HEK293 (cell line): ENCODE measurements around the gene TIMM10B.

Experiments
- BCL11B ChIP-seq: fragments of 450-650 bp; formaldehyde crosslinking; IDR thresholded peaks from 2 replicates; pipeline ENCODE4 v1.5.1; 2016; ENCODE audit warnings: low read depth, missing biosample characterization, missing genetic modification characterization
- HOXD13 ChIP-seq: sonication (generic); formaldehyde crosslinking; IDR thresholded peaks from 2 replicates; pipeline ENCODE4 v1.8.0; 2022; ENCODE audit warnings: missing genetic modification reagents, borderline replicate concordance
- MEIS1 ChIP-seq: sonication (generic); formaldehyde crosslinking; IDR thresholded peaks from 2 replicates; pipeline ENCODE4 v1.8.1; 2022; ENCODE audit warnings: missing genetic modification reagents, mild to moderate bottlenecking, borderline replicate concordance
- REST ChIP-seq: fragments of 450-650 bp; formaldehyde crosslinking; IDR thresholded peaks from 2 replicates; pipeline ENCODE4 v1.5.1; 2016; ENCODE audit warnings: missing biosample characterization, missing genetic modification characterization
- YY2 ChIP-seq: fragments of 450-650 bp; formaldehyde crosslinking; IDR thresholded peaks from 2 replicates; pipeline ENCODE4 v1.5.1; 2016; ENCODE audit warnings: missing biosample characterization, missing genetic modification characterization
- ZBTB17 ChIP-seq: fragments of 450-650 bp; formaldehyde crosslinking; IDR thresholded peaks from 2 replicates; pipeline ENCODE4 v1.5.1; 2016; ENCODE audit warnings: missing biosample characterization, missing genetic modification characterization
- ZBTB20 ChIP-seq: fragments of 450-650 bp; formaldehyde crosslinking; IDR thresholded peaks from 2 replicates; pipeline ENCODE4 v1.5.1; 2016; ENCODE audit warnings: missing biosample characterization, missing genetic modification characterization
- ZBTB21 ChIP-seq: fragments of 450-650 bp; formaldehyde crosslinking; IDR thresholded peaks from 2 replicates; pipeline ENCODE4 v1.5.1; 2017; ENCODE audit warnings: missing biosample characterization, missing genetic modification characterization
- ZBTB26 ChIP-seq: fragments of 450-650 bp; formaldehyde crosslinking; optimal IDR thresholded peaks from 2 replicates; pipeline ENCODE3; 2016; ENCODE audit warnings: missing biosample characterization, mild to moderate bottlenecking, missing genetic modification characterization
- ZEB2 ChIP-seq: fragments of 450-650 bp; formaldehyde crosslinking; IDR thresholded peaks from 2 replicates; pipeline ENCODE4 v1.5.1; 2016; ENCODE audit warnings: missing biosample characterization, missing genetic modification characterization
- ZFHX2 ChIP-seq: fragments of 450-650 bp; formaldehyde crosslinking; conservative IDR thresholded peaks from 2 replicates; pipeline ENCODE4 v1.5.1; 2016; ENCODE audit warnings: missing biosample characterization, missing genetic modification characterization
- ZFP3 ChIP-seq: fragments of 450-650 bp; formaldehyde crosslinking; IDR thresholded peaks from 2 replicates; pipeline ENCODE4 v1.5.1; 2016; ENCODE audit warnings: low read depth, missing biosample characterization, missing genetic modification characterization
- ZFP37 ChIP-seq: fragments of 450-650 bp; formaldehyde crosslinking; IDR thresholded peaks from 2 replicates; pipeline ENCODE4 v1.5.1; 2016; ENCODE audit warnings: missing biosample characterization, missing genetic modification characterization
- ZIC2 ChIP-seq: fragments of 450-650 bp; formaldehyde crosslinking; IDR thresholded peaks from 2 replicates; pipeline ENCODE4 v1.5.1; 2016; ENCODE audit warnings: missing biosample characterization, missing genetic modification characterization
- ZNF157 ChIP-seq: fragments of 450-650 bp; formaldehyde crosslinking; IDR thresholded peaks from 2 replicates; pipeline ENCODE4 v1.5.1; 2016; ENCODE audit warnings: missing biosample characterization, missing genetic modification characterization
- ZNF18 ChIP-seq: fragments of 450-650 bp; formaldehyde crosslinking; IDR thresholded peaks from 2 replicates; pipeline ENCODE4 v1.5.1; 2016; ENCODE audit warnings: missing biosample characterization, missing genetic modification characterization
- ZNF274 ChIP-seq, 2 experiments: fragments of 200-500 bp in 1 of 2; fragments of 450-650 bp in 1 of 2; sonication (Bioruptor generic) in 1 of 2; formaldehyde crosslinking in 1 of 2; IDR thresholded peaks; 2 replicates each; pipeline versions ENCODE4 v1.5.1 to v1.6.1; 2014 to 2016; ENCODE audit warnings: borderline replicate concordance in 1 of 2, inconsistent platforms in 1 of 2, low read length in 1 of 2, missing biosample characterization in 1 of 2, missing genetic modification characterization in 1 of 2
- ZNF280C ChIP-seq: fragments of 450-650 bp; formaldehyde crosslinking; IDR thresholded peaks from 2 replicates; pipeline ENCODE4 v1.5.1; 2016; ENCODE audit warnings: missing biosample characterization, missing genetic modification characterization
- ZNF292 ChIP-seq: fragments of 450-650 bp; formaldehyde crosslinking; IDR thresholded peaks from 2 replicates; pipeline ENCODE4 v1.5.1; 2016; ENCODE audit warnings: low read depth, missing biosample characterization, missing genetic modification characterization, borderline replicate concordance
- ZNF433 ChIP-seq: fragments of 450-650 bp; formaldehyde crosslinking; IDR thresholded peaks from 2 replicates; pipeline ENCODE4 v1.5.1; 2016; ENCODE audit warnings: missing biosample characterization, missing genetic modification characterization, low read depth
- ZNF488 ChIP-seq: fragments of 450-650 bp; formaldehyde crosslinking; IDR thresholded peaks from 2 replicates; pipeline ENCODE4 v1.5.1; 2016; ENCODE audit warnings: missing biosample characterization, missing genetic modification characterization
- ZNF501 ChIP-seq: fragments of 450-650 bp; formaldehyde crosslinking; IDR thresholded peaks from 2 replicates; pipeline ENCODE4 v1.5.1; 2016; ENCODE audit warnings: missing biosample characterization, missing genetic modification characterization
- ZNF600 ChIP-seq: fragments of 450-650 bp; formaldehyde crosslinking; IDR thresholded peaks from 2 replicates; pipeline ENCODE4 v1.5.1; 2016; ENCODE audit warnings: missing biosample characterization, missing genetic modification characterization
- ZNF621 ChIP-seq: fragments of 450-650 bp; formaldehyde crosslinking; IDR thresholded peaks from 2 replicates; pipeline ENCODE4 v1.5.1; 2017; ENCODE audit warnings: missing biosample characterization, missing genetic modification characterization
- ZNF654 ChIP-seq: fragments of 450-650 bp; formaldehyde crosslinking; IDR thresholded peaks from 2 replicates; pipeline ENCODE4 v1.5.1; 2016; ENCODE audit warnings: low read depth, missing biosample characterization, missing genetic modification characterization
- ZNF777 ChIP-seq: fragments of 450-650 bp; formaldehyde crosslinking; IDR thresholded peaks from 2 replicates; pipeline ENCODE4 v1.5.1; 2017; ENCODE audit warnings: missing biosample characterization, missing genetic modification characterization, borderline replicate concordance
- ZNF791 ChIP-seq: fragments of 450-650 bp; formaldehyde crosslinking; IDR thresholded peaks from 2 replicates; pipeline ENCODE4 v1.5.1; 2016; ENCODE audit warnings: missing biosample characterization, missing genetic modification characterization
- ZNF792 ChIP-seq: fragments of 450-650 bp; formaldehyde crosslinking; IDR thresholded peaks from 2 replicates; pipeline ENCODE4 v1.5.1; 2016; ENCODE audit warnings: missing biosample characterization, missing genetic modification characterization
- TF ChIP-seq, protein P1 (sequence below): fragments of 450-650 bp; formaldehyde crosslinking; IDR thresholded peaks from 2 replicates; pipeline ENCODE4 v1.5.1; 2016; ENCODE audit warnings: missing biosample characterization, missing genetic modification characterization

The TIMM10B gene

GRCh38 chr11:6481012-6481923 lies at the start of gene TIMM10B, which contains the start of gene ARFIP2 (continued):
- TF ChIP-seq ZNF292 (tag by site-specific recombination), result no peak
- TF ChIP-seq ZIC2 (tag by site-specific recombination), result no peak; the same call in 1 of the 2 replicates
- no peak for TF ChIP-seq YY2 (tag by site-specific recombination)
- no peak for TF ChIP-seq ZNF791 (tag by site-specific recombination)
- no peak for TF ChIP-seq ZNF280C
- no peak for TF ChIP-seq ZNF654 (tag by site-specific recombination)
- TF ChIP-seq MEIS1 (CRISPR knock-in tag), result no peak
- TF ChIP-seq ZBTB26 (tag by site-specific recombination), result peak; percentile 41
- peak; percentile 93 for TF ChIP-seq ZBTB21 (tag by site-specific recombination)
- no peak for TF ChIP-seq ZFP37 (tag by site-specific recombination)
- TF ChIP-seq ZNF621 (tag by site-specific recombination), result no peak
- peak; percentile 21; the same call in 1 of the 2 replicates for TF ChIP-seq ZBTB20 (tag by site-specific recombination)
- TF ChIP-seq ZNF433, result no peak
- TF ChIP-seq ZEB2, result peak; percentile 84
- TF ChIP-seq ZFHX2 (tag by site-specific recombination), result no peak
- TF ChIP-seq ZNF274 (IDR thresholded peaks at IDR 0.05; ENCODE audit: low read length), result no peak
- no peak for TF ChIP-seq ZNF274 (tag by site-specific recombination; IDR thresholded peaks at IDR 0.05; ENCODE audit: borderline replicate concordance)
- no peak for TF ChIP-seq ZFP3 (tag by site-specific recombination)
- peak; percentile 96 for TF ChIP-seq ZBTB17 (tag by site-specific recombination)
- TF ChIP-seq ZNF777 (tag by site-specific recombination), result no peak
- no peak for TF ChIP-seq BCL11B
- no peak for TF ChIP-seq REST
- TF ChIP-seq HOXD13 (CRISPR knock-in tag), result no peak
- TF ChIP-seq ZNF18 (tag by site-specific recombination), result no peak
- TF ChIP-seq ZNF501 (tag by site-specific recombination), result peak; percentile 61
- no peak for TF ChIP-seq ZNF488 (tag by site-specific recombination)
- TF ChIP-seq ZNF600 (tag by site-specific recombination), result peak; percentile 62; the same call in 1 of the 2 replicates
- no peak for TF ChIP-seq ZNF792 (tag by site-specific recombination)
- TF ChIP-seq, protein P1, sequence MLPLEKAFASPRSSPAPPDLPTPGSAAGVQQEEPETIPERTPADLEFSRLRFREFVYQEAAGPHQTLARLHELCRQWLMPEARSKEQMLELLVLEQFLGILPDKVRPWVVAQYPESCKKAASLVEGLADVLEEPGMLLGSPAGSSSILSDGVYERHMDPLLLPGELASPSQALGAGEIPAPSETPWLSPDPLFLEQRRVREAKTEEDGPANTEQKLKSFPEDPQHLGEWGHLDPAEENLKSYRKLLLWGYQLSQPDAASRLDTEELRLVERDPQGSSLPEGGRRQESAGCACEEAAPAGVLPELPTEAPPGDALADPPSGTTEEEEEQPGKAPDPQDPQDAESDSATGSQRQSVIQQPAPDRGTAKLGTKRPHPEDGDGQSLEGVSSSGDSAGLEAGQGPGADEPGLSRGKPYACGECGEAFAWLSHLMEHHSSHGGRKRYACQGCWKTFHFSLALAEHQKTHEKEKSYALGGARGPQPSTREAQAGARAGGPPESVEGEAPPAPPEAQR, result no peak
- TF ChIP-seq ZNF157, result no peak
